COLO668 (cell line): Measurements from ENCODE around the gene LRPAP1.
"Not testable (repeated sequence)": the region's sequence is repeated elsewhere in the genome, so short reads cannot be mapped to it uniquely, and the experiment has no call there.

Experiments used
- DNase-seq: peaks from one replicate; lab custom pipeline; 2025; ENCODE audit not compliant: unreplicated experiment; lab: John Stamatoyannopoulos, UW

LRPAP1 gene

DNA sequence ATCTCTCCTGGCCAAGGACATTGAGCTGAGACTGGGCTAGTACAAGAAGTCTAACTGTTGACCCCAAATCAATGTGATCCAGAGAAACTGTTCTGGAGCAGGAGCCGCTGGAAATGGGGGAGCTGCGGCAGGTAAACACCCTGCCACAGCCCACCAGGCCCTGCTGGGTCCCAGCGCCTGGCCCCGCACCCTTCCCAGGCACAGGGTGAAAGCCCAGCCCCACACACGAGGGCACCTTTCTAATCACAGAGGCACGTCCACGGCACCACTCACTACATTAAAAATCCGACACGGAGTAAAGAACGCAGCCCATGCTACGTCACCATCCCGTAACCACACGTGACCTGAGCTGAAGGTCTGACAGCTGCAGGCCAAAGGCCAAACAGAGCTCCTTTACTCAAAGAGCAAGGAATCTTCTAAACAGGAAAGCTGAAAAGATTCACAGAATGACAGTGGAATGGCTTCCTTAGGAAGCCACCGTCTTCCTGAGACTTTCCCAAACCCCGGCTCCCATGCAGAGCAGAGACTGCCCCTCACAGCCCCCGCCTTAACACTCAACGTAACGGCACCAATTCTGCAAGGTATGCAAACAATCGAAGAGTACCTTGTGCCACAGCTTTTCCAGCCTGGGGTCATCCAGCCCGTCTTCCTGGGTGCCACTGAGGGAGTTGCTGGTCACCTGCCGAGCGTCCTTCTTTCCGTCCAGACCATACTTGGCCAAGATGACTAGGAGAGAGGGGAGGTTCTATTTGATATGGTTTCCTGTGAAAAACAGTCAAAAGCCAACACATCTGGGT, 12.6 kb downstream of the LRPAP1 start:
- no peak for DNase-seq

DNA sequence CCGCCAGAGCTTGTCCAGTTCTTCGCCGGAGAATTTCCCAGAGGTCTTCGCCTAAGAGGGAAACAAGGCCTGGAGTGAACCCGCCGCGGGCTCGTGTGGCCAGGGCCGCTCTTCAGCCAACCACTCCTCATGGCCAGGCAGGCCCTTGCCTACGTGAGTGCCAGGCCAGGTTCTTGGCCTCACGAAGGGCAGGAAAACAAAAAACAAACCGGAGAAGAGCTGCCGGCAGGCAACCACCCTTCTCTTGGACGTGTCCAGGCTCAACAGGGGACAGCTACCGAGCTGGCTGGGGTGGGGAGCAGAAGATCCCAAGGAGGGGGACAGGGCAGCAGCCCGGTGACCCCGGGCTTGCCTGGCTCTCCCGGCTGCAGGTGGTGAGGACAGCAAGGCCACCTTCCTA, 13.3 kb downstream of the LRPAP1 start:
- DNase-seq = no peak

GRCh38 chr4:3518511-3518880, 13.7 kb downstream of the LRPAP1 start:
- no peak for DNase-seq

DNA sequence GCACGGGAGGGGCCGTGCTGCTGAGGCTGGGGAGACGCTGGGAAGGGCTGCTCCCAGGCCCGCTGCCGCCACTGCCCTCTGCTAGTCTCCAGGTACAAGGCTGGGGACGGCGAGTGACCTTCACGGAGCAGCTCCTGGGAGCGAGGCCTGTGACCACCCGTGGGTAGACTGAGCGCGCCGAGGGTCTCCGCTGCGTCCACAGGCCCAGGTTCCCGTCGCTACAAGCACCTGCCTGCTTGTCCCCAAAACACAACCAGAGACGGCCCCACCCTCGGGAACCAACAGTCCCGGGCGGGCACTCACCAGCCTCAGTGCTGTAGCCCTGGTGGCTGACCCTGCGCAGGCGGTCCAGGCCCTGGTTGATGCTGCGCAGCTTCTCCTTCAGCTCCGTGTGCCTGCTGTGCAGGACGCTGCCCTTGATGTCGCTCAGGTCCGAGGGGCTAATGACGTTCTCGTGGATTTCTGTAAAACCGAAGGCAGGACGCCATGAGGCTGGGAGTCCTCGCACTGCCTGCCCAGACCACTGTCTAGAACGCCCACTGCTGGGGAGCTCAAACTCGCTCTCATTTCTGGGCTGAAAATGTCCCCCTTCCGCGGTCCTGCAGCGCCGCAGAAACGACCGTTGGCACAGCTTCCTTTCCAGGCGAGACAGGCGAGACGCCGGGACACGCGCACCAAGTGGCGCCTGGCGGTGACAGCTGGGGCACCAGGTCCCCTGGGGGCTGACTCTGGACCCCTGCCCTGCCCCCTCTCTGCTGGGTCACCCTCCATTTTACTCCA, 14.3 kb downstream of the LRPAP1 start:
- DNase-seq = no peak

DNA sequence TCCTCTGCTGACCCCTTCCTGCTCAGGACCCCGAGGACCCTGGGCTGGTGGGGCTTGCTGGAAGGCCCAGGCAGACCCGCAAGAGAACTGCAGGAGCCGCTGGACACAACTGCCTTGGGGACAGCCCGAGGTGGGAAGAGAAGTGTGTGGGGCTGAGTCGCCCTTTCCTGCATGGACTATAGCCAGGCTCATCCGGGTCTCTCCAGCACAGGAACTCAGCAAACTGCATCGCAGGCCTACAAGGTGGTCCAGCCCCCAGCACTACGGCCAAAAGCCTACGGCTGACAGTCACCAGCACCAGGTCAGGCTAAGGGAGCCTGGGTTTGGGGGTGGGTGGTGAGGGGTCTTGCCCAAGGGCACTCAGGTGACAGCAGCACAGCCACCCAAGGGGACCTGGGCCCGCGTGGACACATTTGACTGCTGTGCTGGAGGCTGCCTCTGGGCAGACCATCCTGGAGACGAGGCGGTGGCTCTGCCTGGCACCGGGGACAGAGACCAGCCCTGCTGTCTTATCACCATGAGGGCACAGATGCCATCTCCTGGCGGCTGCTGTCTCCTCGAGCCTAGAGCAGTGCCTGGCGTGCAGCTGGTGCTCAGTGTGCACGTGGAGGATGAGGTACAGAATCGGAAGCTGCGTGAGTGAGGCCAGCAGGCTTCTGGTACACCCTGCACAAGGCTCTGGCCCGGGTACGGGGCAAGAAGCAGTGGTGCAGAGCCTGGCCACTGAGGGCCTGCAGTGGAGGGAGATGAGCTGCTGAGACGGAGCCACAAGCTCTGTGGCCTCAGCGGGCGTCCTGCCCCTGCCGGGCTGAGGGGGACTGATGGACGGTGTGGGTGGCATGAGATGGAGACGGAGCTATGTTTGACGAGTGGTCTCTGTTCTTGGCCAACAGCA, 15.1 kb downstream of the LRPAP1 start:
- no peak for DNase-seq

DNA sequence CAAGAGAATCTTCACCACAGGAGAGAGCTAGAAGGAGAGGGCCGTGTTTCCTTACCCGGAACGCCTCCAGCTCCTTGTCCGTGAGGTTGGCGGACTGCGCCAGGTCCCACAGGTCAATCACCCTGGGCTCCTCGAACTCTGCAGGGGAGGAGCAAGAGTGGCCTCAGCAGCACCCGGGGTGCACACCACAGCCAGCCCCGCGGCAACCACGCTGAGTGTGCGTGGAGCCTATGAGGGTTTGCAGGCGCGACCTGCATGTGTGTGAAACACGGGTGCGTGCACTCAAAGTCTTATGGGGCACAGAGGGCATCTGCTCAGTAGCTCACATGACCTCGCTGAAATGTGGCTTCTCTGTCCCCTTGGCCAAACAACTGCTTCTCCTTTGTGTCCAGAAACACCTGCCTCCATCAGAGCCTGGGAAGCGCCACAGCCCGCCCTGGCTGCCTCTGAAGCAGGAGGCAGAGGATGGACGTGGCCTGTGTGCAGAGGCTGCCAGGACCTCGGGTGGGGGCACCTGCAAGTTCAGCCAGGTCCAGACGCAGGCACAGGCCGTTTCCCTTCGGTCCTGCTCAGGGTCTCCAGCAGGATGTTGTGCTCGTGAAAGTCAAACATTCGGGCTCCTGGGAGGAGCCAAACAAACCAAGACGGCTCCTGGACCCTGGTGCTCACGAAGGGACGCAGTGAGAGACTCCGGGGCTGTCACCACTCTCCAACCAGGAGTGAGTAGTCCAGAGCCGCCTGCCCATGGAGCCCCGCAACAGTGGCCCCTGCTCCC, 16.0 kb downstream of the LRPAP1 start:
- DNase-seq = no peak

- no peak for DNase-seq
Measured at GRCh38 chr4:3515646-3516045, 16.6 kb downstream of the LRPAP1 start.

GRCh38 chr4:3514806-3515501, 17.3 kb downstream of the LRPAP1 start:
- peak; percentile 15 for DNase-seq

GRCh38 chr4:3514221-3514780, 17.9 kb downstream of the LRPAP1 start:
- no peak for DNase-seq

- no peak for DNase-seq
Measured at GRCh38 chr4:3513807-3514206, 18.4 kb downstream of the LRPAP1 start.

GRCh38 chr4:3512719-3513118, 19.5 kb downstream of the LRPAP1 start:
- no peak for DNase-seq

DNA sequence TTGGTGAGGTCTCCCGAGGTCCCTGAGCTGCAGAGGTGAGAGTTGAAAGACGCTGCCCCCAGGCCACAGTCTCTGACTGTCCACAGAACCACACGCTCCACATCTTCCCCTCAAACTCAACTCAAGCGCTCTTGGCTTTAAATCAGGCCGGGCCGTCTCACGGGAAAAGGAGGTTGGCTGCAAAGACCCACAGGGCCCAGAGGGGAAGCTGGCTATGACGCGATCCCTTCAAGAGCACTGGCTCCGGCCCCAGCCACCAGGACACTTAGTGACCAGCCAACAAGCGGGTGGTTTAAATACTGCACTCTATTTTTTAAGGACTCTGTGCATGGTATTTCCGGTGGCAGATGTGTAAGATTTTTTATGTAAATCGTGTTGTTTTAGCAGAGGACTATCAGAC, 19.9 kb downstream of the LRPAP1 start:
- DNase-seq = no peak

GRCh38 chr4:3511601-3512000, 20.6 kb downstream of the LRPAP1 start:
- not testable (repeated sequence) for DNase-seq

DNA sequence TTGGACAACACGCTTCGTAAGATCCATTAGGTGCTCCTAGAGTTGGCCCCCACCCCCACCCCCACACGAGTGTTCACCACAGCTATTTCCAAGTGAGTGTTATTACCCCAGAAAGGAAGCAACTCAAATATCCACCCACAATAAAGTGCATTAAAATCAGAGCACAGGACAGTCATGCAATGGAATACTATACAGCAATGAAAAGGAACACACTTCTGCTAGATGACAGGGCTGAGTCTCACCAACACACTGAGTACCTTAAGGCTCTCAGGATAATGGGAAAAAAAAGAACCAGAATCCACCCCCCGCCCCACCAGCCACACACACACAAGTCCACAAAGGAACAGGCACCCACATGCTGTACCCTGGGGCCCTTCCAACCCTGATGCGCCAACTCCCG, 21.0 kb downstream of the LRPAP1 start:
- no peak for DNase-seq

GRCh38 chr4:3510481-3510880, 21.7 kb downstream of the LRPAP1 start:
- DNase-seq = no peak

DNA sequence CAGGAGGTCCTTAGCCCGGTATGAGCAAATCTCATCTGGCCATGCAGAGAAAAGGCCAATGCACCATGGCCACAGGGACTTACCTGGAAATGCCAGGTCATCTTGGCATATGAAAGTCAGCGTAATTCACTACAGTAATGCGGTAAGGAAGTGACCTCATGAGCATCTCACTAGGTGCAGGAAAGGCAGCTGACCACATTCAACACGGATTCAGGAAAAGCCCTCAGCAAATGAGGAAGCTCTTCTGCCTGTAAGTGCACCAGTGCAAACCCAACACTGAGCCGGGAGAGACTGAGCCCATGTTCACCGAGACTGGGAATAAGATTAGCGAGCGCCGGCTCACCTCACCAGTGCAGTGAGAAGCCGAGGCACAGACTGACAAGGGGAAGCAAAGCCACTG, 23.7 kb downstream of the LRPAP1 start:
- no peak for DNase-seq

DNA sequence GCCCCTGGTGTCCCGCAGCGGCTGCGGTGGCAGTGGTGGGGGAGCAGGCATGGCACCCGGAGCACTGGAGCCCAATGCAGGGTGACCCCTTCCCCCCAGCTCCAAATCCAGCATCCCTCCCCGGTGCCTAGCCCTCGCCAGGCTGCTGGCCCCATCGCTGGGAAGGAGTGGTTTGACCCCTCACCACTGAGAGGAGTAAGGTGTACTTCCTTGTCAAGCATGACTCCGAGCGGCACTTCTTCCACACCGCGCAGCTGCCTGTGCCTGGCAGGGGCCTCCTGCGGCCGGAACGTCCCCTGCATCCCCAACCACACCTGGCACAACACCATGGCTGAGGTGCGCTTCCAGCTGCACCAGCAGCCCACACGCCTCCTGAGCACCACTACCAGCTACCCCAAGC, 27.0 kb downstream of the LRPAP1 start:
- DNase-seq = no peak

DNA sequence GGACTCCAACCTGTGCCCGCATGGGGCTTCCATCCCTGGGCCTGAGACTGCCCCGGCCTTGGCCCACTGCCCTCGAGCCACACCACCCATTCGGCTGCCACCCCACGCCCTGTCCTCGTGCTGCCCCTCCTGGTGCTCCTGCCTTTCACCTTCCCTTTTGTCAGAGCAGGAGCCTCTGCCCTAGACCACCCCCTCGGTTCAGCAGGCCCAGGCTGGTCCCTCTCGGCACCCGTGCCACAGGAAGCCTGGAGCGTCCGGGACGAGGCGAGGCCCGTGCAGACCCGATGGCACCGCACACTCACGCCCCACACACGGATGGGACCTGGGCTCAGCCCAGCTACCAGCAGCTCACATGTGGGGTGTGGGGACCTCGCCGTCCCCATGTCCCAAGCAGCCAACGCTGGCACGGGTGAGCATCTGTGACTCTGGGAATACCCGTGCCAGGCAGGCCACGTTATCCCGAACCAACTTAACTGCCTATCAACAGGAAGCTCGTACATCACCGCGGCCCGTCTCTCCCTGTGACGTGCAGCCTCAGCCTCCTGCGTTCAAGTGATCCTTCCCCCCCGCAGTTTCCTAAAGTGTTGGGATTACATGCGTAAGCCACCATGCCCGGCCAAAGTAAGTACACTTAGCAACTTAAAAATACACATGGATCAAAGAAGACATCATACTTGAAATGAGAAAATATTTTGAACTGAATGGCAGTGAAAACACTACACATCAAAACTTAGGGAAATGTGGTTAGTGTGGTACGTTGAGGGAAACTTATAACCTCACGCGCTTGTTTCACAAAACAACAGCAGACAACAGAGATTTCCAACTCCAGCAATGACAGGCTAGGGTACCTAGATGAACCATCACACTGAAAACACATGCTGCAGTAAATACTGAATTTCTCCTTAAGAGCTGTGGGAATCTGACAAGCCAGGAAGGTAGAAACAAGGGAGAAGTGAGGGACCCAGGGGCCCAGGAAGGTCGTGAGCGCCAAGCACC, 29.0 kb downstream of the LRPAP1 start:
- no peak for DNase-seq
